CD4-positive, alpha-beta T cell treated with Interleukin-21 for 1 hour (primary cell): ENCODE results near the gene TRIM71.

Experiments
- DNase-seq: peaks from one replicate; pipeline ENCODE4 v3.0.0-alpha.2; 2020

Gene TRIM71

GRCh38 chr3:32946973-32947788, 129.4 kb downstream of the TRIM71 start:
- DNase-seq = no peak
